Activated gamma-delta T cell treated with anti-CD3 and anti-CD28 coated beads, Interleukin-2, amount 50 U/mL, for 16 hours (primary cell): Measurements from ENCODE around the gene GABRB1.
"Not testable (repeated sequence)": the region's sequence is repeated elsewhere in the genome, so short reads cannot be mapped to it uniquely, and the experiment has no call there.

Source experiments
- DNase-seq: peaks from one replicate; pipeline ENCODE4 v3.0.0-alpha.2; 2020; ENCODE audit warnings: low read depth

Gene GABRB1

DNA sequence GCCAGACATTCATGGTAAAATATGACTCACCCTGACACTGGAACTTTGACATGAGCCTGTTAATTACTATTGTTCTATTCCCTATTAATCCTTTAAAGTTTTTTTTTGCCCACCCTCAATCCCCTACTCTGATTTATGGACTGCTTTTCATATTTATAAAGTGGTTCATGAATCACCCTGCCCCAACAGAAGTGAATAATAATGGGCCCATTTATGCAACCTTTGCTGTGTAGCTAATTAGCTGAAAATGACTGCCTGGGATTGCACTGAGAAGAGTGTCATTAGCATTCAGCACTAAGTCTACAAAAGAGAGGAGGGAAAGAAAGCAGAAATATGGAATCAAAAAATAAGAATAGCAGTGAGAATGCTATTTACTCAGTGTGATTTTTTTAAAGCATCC is 277.8 kb downstream of the GABRB1 start:
- DNase-seq: no peak

DNA sequence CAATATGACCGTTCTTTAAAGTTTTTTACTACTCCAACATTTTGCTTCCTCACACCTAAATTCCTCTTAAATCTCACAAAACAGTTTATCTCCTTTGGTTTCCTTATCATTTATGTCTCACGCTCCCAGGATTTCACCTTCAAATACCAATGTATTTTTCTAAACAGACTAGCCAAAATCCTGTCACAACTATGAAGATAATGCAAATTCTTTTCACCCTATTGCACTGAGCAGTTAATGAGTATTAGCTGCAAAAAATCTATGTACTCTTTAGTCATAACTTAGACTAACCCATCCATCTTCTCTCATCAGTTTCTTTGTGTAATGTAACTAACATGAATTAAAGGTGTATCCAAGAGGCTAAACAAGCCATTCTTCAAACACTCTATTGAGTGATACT is 280.8 kb downstream of the GABRB1 start:
- no peak for DNase-seq

DNA sequence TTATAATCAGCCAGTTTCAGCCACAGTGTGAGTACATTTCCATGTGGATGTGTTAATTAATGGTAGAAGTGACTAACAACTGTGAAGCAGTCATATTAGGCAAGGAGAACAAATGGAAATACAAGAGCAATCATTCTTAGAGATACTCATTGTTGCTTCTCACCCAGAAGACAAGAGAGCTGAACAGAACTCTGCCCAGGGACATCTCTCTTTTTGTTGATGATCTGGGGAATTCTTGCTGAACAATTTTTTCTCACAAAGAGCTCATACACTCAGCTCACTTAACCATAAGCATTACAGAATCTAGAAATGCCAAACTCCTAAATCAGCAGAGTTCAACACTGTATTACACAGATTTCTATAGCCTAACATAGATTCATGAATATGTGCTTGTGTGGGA is 282.0 kb downstream of the GABRB1 start:
- DNase-seq: no peak

DNA sequence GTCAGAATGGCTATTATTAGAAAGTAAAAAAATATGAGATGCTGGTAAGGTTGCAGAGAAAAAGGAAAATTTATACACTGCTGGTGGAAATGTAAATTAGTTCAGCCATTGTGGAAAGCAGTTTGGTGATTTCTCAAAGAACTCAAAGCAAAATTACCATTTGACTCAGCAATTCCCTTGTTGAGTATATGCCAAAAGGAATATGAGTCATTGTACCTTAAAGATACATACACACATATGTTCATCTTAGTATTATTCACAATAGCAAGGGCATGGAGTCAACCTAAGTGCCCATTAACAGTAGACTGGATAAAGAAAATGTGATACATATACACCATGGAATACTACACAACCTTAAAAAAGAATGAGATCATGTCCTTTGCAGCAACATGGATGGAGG is 284.0 kb downstream of the GABRB1 start:
- no peak for DNase-seq

DNA sequence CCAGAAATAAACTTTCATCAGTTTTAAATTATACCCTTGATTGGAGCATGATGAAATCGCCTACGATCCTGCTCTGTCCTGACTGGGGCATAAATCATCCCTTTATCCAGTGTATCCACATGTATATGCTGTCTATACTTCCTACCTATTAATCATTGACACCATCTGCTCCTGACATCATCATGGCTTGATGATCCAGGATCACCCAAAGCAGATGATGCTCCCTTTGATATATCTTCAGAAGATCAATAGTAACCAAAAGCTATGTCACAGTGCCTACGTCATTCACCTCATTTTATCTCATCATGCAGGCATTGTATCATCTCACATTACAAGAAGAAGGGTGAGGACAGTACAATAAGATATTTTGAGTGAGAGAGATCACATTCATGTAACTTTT is 294.7 kb downstream of the GABRB1 start:
- no peak for DNase-seq

DNA sequence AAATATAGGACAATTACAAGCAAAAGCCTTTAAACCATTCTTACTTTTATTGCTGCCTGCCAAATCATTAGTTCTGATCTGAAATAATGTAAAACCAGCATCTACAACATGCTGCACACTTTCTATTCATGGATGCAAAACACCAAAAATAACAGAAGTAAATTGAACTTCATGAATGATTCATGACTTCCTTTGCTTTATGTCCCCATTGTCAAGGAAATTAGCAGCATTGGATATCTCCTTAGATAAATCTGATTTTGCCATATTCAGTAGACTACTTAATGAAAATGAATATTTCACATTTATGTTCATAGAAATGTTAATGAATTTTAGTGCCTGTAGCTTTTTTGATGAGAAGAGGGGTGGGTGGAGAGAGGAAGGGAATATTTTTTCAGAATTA is 299.5 kb downstream of the GABRB1 start:
- no peak for DNase-seq

DNA sequence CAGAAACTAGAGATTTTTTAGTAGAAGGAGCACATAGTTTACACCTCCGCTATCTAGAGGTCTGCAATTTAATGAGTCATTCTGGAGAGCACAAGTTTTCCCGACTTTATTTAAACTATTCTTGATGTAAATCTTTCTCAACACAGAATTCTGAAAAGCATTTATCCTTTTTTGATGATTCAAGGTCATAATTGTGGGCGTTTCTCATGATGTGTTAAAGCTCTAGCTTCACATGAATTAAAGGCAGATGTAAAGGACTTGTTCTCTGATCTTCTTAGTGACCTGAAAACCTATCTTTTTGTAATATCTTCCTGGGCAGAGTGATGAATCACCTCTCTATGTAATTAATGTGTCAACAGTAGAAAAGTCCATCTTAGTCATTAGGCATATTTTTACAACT is 303.3 kb downstream of the GABRB1 start:
- DNase-seq: no peak

DNA sequence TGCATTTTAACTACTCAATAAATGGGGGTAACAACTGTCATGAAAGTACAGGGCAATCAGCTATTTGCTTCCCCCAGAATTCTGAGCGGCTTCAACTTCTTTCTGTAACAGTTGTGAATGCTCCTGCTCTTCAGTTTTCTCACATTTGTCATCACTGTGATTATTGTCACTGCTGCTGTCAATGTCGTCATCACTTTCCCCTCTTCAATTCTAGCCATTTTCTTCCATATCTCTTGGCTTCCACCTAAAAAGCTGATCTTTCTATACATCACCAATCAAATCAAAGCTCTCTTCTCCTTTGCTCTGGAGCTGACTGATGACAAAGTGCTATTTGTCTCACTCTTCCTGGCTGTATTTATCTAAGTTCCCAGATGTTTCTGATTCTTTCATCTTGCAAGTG is 306.5 kb downstream of the GABRB1 start:
- DNase-seq: no peak

DNA sequence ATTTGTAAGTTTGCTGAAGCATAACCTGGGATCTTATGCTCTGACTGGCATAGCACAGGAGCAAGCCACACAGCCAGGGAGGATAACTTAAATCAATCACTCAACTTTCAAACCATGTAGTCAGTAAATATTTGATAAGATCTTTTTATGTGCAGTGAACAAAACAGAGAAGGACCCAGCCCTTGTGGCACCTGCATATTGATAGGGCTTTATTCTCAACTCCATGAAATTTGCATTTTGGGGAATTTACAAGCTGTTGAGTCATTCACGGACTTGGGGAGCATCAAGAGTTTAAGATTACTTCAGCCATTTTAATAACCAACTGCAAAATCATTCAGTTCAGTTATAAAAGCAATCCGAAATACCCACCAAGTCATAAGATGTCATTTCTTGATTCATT is 309.5 kb downstream of the GABRB1 start:
- DNase-seq: no peak

DNA sequence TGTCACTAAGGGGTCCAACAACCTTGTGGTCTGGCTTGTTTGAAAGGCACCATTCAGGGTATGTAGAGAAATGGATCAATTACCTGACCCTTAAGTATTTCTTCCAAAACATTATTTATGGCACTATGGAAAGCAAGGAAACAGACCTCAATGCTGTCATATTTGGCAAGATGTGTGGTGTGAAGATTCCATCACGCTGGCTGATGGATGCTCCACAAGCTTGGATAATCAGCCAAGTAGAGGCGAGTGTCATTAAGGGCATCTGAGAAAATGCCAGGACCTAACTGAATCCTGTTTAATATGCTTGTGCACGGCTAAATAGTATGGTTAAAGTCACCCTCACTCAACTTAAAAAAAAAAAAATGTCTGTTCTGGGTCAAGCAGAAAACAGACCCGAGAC is 311.4 kb downstream of the GABRB1 start:
- no peak for DNase-seq

DNA sequence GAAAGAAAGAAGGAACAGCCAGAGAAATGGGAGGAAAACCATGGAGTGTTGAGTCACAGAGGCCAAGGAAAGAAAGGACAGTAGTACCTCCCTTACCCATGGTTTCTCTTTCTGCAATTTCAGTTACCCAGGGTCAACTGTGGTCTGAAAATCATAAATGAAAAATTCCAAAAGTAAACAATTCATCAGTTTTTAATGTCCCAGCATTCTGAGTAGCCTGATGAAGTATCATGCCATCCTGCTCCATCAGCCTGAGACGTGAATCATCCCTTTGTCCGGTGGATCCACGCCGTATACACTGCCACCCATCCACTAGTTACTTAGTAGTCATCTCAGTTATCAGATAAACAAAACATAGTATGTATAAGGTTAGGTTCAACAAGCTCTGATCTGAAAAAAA is 318.0 kb downstream of the GABRB1 start:
- DNase-seq: no peak

DNA sequence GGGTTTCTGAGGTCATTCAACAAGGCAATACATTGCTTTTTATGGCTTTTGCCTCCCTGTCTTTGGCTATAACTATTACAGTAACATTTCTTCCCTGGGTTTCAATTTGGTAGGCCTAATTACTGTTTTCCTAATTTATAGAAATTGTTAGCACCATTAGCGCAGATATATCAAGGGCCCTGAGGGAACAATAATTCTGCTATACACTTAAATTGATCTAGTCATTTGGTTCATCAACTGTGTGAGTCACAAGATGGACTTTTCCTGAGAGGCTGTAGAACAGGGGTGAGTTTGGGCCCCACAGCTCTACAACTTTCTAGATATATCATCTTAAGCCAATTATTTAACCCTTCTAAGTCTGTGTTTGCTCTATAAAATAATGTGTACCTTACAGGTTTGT is 324.2 kb downstream of the GABRB1 start:
- no peak for DNase-seq

DNA sequence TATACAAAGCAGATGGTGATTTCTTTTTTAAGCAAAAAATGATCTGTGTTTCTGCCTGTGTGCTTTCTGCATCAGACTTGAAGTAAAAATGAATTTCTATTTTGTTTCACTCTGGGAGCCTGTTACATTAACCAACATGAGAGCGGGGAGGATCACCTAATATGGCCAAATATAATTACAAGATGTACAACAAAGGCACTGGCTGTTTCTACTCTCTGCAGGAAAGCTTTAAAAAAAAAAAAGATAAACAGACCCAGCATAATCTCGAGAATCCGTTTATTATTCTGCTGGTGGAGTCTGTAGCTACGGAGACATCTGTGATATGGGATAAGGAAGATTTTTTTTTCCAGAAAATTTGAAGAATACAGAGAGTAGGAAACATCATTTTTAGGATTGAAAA is 328.5 kb downstream of the GABRB1 start:
- no peak for DNase-seq

DNA sequence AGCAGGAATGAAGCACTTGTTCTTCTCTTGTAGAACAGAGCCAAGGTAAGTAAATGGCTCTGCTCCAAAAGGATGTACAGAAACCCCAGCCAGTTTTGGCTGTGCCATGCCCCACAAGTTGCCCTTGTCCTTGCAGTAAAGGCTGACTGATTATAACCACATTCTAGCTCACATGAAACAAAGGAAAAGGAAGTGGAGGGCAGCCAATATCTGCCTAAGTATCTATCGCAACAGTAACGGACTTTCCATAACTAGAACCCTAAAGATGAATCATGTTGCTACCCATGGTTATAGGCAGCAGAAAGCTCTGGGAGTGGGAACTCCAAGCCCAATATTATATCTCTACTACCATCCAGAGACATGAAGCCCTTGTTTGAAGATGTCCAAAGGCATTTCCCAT is 336.4 kb downstream of the GABRB1 start:
- DNase-seq: no peak

DNA sequence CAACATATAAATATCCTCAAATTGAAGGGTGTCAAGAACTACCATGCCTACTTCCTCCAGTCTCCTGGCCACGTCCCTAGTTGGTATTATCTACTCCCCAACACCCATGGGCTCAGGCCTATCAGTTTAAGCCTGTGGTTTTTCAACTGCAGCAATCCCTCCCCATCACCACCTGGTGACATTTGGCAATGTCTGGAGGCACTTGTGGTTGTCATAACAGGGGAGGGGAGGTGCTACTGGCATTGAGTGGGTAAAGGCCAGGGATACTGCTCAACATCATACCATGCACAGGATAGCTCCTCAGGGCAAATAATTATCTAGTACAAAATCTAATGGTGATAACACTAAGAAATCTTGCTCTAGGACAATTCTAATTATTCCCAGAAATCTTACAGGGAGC is 336.8 kb downstream of the GABRB1 start:
- no peak for DNase-seq

DNA sequence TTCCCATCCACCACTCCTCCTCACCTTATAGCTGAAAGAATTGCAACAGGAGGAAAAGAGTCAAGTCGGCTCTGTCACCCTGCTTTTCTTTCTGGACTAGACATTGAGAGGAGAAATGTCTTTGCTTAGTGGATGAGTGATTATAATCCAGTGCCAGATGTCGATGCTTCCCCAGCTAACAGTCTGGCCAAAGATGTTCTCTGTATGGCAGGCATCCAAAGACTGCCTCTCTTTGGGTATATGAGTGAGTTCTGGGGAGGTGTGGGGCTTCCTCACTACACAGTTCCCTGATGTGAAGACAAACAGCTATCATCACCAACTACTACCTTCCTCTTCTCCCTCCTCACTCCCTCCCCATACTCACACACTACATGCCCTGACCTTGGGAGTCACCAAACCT is 341.2 kb downstream of the GABRB1 start:
- DNase-seq: no peak

DNA sequence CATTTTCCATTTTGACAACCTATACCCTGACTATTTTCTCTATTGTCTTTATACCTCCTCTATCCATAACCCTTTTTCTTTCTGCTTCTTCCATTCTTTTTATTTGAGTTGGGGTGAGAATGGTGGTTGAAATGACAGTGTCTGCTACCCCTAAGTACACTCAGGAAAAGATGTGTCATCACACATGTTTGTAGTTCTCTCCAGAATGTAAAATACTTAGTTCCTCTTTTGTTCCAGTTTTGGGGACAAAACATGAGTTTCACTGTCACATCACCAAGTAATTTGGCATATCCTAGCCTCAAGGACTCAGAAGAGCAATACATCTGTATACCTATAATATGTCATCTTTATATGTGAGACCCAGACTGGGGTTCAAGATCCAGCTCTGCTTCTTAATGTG is 341.8 kb downstream of the GABRB1 start:
- DNase-seq: no peak

DNA sequence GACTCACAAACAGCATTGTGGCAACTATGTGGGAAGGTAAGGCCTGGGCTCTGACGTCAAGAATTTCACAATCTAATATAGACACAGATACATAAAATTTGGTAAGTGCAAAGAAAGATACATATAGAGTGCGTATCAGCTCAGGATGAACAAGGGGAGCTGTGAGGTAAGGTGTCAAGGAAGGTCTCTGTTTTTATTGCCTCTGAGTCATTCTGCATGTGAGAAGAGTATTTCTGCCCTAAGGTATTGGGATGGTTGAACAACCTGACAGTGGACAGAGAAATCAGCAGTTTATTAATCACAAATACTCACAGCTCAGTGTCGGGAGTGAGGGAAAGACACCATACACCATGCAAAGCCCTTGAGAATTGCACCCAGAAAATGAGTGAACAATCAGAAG is 342.3 kb downstream of the GABRB1 start:
- DNase-seq: no peak

DNA sequence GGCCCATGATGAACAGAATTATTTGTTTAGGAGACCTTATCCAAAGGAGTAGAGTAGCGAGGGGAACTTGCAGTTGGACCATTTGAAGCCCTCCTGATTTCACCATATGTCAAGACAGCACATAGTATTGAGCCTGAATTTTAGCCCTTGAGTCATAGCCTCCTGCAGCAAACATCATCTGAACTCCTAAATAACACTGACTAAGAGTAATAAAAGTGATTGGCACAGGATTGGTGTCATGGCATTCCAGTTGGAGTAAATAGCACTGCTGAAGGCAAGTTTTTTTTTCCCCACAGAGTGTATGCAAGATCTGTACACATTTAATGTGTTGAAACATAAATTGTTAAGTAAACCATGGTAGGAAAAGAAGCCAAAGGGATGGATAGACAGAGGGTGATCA is 343.1 kb downstream of the GABRB1 start:
- no peak for DNase-seq

DNA sequence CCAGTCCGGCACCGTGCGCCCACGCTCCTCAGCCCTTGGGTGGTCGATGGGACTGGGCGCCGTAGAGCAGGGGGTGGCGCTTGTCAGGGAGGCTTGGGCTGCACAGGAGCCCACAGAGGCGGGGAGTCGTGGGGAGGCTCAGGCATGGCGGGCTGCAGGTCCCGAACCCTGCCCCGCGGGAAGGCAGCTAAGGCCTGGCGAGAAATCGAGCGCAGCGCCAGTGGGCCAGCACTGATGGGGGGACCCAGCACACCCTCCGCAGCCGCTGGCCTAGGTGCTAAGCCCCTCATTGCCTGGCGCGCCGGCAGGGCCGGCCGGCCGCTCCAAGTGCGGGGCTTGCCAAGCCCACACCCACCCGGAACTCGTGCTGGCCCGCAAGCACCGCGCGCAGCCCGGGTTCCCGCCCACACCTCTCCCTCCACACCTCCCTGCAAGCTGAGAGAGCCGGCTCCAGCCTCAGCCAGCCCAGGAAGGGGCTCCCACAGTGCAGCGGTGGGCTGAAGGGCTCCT is 346.7 kb downstream of the GABRB1 start:
- DNase-seq: not testable (repeated sequence)

DNA sequence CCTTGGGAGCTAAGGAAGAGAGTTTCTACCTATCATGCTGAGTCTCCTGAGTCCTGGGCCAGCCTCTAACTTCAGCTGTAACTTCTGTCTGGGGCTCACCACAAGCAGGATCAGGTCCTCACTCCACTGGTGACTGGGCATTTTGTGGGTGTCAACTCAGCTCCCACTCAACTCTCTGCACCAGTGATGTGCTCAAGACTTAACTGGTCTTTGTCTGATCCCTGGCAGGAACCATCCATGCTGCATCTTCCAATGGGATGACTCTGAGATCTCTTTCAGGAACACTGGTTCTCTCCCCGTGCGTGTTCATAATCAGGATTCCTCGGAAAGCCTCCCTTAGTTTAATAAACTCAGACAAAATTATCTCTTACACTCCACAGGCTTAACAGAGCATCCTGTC is 349.8 kb downstream of the GABRB1 start:
- no peak for DNase-seq

DNA sequence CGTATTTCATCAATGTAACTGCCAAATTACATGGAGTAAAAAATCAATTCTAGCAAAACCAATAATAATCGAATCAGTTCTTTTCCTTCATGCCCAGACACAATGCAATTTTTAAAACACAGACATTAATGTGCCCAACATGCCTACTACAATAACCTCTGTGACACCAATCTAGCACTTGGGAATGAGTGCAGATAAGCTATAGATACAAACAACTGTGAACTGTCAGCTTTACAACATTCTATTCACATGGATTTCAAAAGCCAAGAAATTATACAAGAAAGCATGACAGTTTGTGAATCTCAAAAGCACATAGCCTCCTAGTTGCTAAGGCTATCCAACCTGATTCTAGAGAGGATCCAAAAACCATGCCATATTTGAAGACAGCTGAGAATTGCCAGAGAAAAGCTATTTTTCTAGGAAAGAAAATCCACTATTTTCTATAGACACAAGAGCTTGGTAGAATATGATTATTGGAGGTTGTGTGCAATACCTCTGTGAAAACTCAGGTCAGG is 351.5 kb downstream of the GABRB1 start:
- DNase-seq: no peak

DNA sequence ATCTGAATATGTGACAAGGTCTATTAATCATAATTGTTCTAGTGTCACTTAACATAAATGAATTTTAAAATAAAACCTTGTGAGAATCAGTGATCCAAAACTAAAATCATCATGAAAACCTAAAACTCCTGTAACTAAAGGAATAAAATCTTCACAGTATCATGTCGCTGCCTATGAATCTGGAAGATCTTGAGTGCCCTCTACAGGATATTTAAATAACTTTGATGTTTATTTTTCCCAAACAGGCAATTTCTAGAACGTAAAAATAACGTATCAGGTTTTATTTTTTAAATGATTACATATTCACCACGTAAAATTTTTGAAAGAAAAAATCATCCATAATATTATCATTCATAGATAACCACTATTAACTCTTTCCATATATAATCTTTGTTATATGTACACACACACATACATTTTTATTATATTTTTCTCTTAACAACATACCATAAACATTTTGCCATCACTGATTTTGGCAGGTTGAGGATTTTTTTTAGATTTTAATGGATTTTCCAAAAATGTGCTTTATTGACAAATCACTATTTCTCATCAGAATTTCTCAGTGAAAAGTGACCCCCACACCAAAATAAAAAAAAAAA is 352.6 kb downstream of the GABRB1 start:
- DNase-seq: no peak

DNA sequence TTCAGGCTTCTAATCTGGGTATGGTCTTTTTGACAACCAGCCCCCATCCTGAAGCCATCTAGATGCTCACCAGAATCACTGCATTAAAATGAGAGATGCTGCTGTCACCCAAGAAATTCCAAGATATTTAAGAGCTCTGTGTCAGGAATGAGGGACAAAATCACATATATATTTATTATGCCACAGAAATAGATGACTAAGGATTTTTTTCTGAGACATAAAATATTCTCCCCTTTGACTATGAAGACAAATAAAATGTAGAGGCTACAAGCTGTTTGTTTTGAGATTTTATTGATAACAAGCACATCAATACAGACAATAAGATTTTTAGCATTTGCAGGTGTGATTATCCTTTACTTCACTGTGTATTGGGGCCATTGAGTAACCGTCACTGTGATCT is 354.8 kb downstream of the GABRB1 start:
- no peak for DNase-seq
